K562 (cell line): Measurements from ENCODE around the gene CD300A. TPM values are rescaled to one million over a fixed set of nuclear protein-coding genes. Genes with fewer than 3 reads are reported as not detected.

Source experiments
- CBX2 ChIP-seq: fragments of 200-600 bp; sonication (generic); IDR thresholded peaks from one replicate; pipeline ENCODE4 v1.6.1; 2012; ENCODE audit warnings: mild to moderate bottlenecking, low read length, inconsistent platforms; ENCODE audit not compliant: insufficient read depth, poor library complexity, severe bottlenecking
- CREB1 ChIP-seq, 2 experiments: sonication (generic) in 1 of 2; formaldehyde crosslinking in 1 of 2; IDR thresholded peaks; 2 replicates each; pipeline versions ENCODE4 v1.6.1 to v1.8.0; 2012 to 2022; ENCODE audit warnings: inconsistent platforms in 1 of 2, mild to moderate bottlenecking in 1 of 2, missing genetic modification reagents in 1 of 2, moderate library complexity in 1 of 2
- CTBP1 ChIP-seq: fragments of 450-650 bp; IDR thresholded peaks from 2 replicates; pipeline ENCODE4 v1.6.1; 2016; ENCODE audit warnings: borderline replicate concordance
- GABPA ChIP-seq: fragments of 200-800 bp; sonication (Bioruptor generic); conservative IDR thresholded peaks from 2 replicates; pipeline ENCODE4 v1.6.1; 2016; ENCODE audit warnings: low read depth, missing genetic modification characterization, missing compliant biosample characterization
- HDAC6 ChIP-seq: IDR thresholded peaks from 2 replicates; pipeline ENCODE4 v1.6.1; 2012; ENCODE audit warnings: low read depth, mild to moderate bottlenecking, control low read depth, inconsistent platforms, low read length, moderate library complexity
- LCOR ChIP-seq: sonication (generic); formaldehyde crosslinking; IDR thresholded peaks from 2 replicates; pipeline ENCODE4 v1.8.0; 2022; ENCODE audit warnings: mild to moderate bottlenecking, missing genetic modification reagents
- MAZ ChIP-seq, 2 experiments: fragments of 450-650 bp in 1 of 2; sonication (generic) in 1 of 2; formaldehyde crosslinking; IDR thresholded peaks in 1 of 2; conservative IDR thresholded peaks in 1 of 2; 2 replicates each; pipeline versions ENCODE4 v1.4.0 to v1.5.0; 2020; ENCODE audit warnings: mild to moderate bottlenecking in 1 of 2, missing genetic modification reagents in 1 of 2
- MTA1 ChIP-seq: fragments of 450-650 bp; IDR thresholded peaks from 2 replicates; pipeline ENCODE4 v1.6.1; 2017; ENCODE audit warnings: borderline replicate concordance
- NFIC ChIP-seq: fragments of 450-650 bp; IDR thresholded peaks from 2 replicates; pipeline ENCODE4 v1.6.1; 2017; ENCODE audit warnings: mild to moderate bottlenecking, inconsistent platforms
- NR2C2 ChIP-seq, 2 experiments: fragments of 200-800 bp in 1 of 2; sonication (Bioruptor generic) in 1 of 2; sonication (generic) in 1 of 2; formaldehyde crosslinking in 1 of 2; IDR thresholded peaks; 2 replicates each; pipeline versions ENCODE4 v1.6.1 to v1.8.0; 2016 to 2022; ENCODE audit warnings: mild to moderate bottlenecking in 1 of 2, missing compliant biosample characterization in 1 of 2, missing genetic modification characterization in 1 of 2, missing genetic modification reagents in 1 of 2
- RBBP5 ChIP-seq: fragments of 200-600 bp; sonication (generic); IDR thresholded peaks from 2 replicates; pipeline ENCODE4 v1.6.1; 2012; ENCODE audit warnings: borderline replicate concordance, mild to moderate bottlenecking, low read length, control low read depth, inconsistent platforms; ENCODE audit not compliant: insufficient read depth, poor library complexity, severe bottlenecking
- RBFOX2 ChIP-seq: fragments of 200-400 bp; formaldehyde crosslinking; IDR thresholded peaks from 2 replicates; pipeline ENCODE4 v1.6.1; 2017; ENCODE audit warnings: low read depth, mild to moderate bottlenecking, low read length, moderate library complexity
- RCOR1 ChIP-seq, 2 experiments: IDR thresholded peaks; 2 replicates each; pipeline ENCODE4 v1.6.1; 2012; ENCODE audit warnings: low read depth in 2 of 2, low read length in 2 of 2, borderline replicate concordance in 1 of 2, improper control_type of control experiment in 1 of 2
- ZKSCAN8 ChIP-seq: fragments of 200-800 bp; sonication (Bioruptor generic); IDR thresholded peaks from 2 replicates; pipeline ENCODE4 v1.6.1; 2016; ENCODE audit warnings: missing genetic modification characterization, missing compliant biosample characterization
- ZNF212 ChIP-seq: fragments of 450-650 bp; formaldehyde crosslinking; IDR thresholded peaks from 2 replicates; pipeline ENCODE4 v1.4.0; 2020; ENCODE audit warnings: mild to moderate bottlenecking
- ZNF609 ChIP-seq: sonication (generic); formaldehyde crosslinking; IDR thresholded peaks from 2 replicates; pipeline ENCODE4 v1.8.1; 2023; ENCODE audit warnings: missing genetic modification reagents, mild to moderate bottlenecking, borderline replicate concordance
- ZNF695 ChIP-seq: fragments of 450-650 bp; formaldehyde crosslinking; IDR thresholded peaks from 2 replicates; pipeline ENCODE4 v1.4.0; 2020; ENCODE audit warnings: mild to moderate bottlenecking, moderate library complexity
- polyA plus RNA-seq, 8 experiments: library from polyadenylated mRNA; depleted of rRNA in 4 of 8; stranded (reverse) in 5 of 8; unstranded in 3 of 8; fragments of >200 nt; fragmentation: Nextera tagmentation in 2 of 8; fragmentation: Illumina TruSeq in 1 of 8; extraction: Ambion mirVana in 2 of 8; extraction: Trizol in 1 of 8; gene quantifications; 2 replicates each; pipeline versions ENCODE4 v1.2.1 to v1.2.3, GENCODE V29; 2011 to 2014; ENCODE audit warnings: inconsistent platforms in 1 of 8, missing spikeins in 1 of 8
- total RNA-seq, 7 experiments: library from RNA; depleted of rRNA in 6 of 7; stranded (reverse); fragments of >200 nt in 6 of 7; fragmentation: Illumina TruSeq in 2 of 7; extraction: Trizol in 2 of 7; gene quantifications; 2 replicates each; pipeline versions ENCODE4 v1.2.1 to v1.2.3, GENCODE V29; 2011 to 2021; ENCODE audit warnings: low replicate concordance in 1 of 7
- TF ChIP-seq, protein P1 (sequence below), 2 experiments: fragments of 450-650 bp; conservative IDR thresholded peaks; 2 replicates each; pipeline ENCODE4 v1.6.1; 2017; ENCODE audit warnings: mild to moderate bottlenecking in 2 of 2, moderate library complexity in 2 of 2
- TF ChIP-seq, protein P2 (sequence below): sonication (generic); formaldehyde crosslinking; IDR thresholded peaks from 2 replicates; pipeline ENCODE4 v1.9.0; 2022; ENCODE audit warnings: mild to moderate bottlenecking, missing genetic modification reagents

CD300A gene
- total and polyA plus RNA-seq, 9 of the 15 experiments (the other 6 are each of a cell fraction or from before 2014, with no cell fraction given): 0.21 to 1.7 (median 0.41) TPM; not detected in 1

GRCh38 chr17:74431568-74432423, 34.6 kb upstream of the CD300A start, which contains the start of gene GPRC5C (continued):
- TF ChIP-seq ZNF609 (CRISPR knock-in tag) (no peak), CBX2 (no peak), ZKSCAN8 (no peak), NR2C2 (CRISPR knock-in tag; IDR thresholded peaks at IDR 0.05) (no peak), NR2C2 (tag; IDR thresholded peaks at IDR 0.05) (no peak), ZNF695 (CRISPR knock-in tag) (no peak), LCOR (CRISPR knock-in tag) (no peak), RBBP5 (peak; percentile 51), NFIC (no peak), RCOR1 (IDR thresholded peaks at IDR 0.05; ENCODE audit: borderline replicate concordance in 1 of 2, low read depth in 2 of 2, low read length in 2 of 2) (no peak), MTA1 (no peak), RBFOX2 (peak; percentile 17; the same call in 1 of the 2 replicates), ZNF212 (no peak), GABPA (no peak), HDAC6 (no peak), CTBP1 (peak; percentile 31; the same call in 1 of the 2 replicates), MAZ (CRISPR knock-in tag; conservative IDR thresholded peaks at IDR 0.05 in 1 of 2, IDR thresholded peaks at IDR 0.05 in 1 of 2) (peak in 1 of 2 experiments; percentile 80; a peak in 2 of 4 replicates), CREB1 (IDR thresholded peaks at IDR 0.05) (no peak), CREB1 (CRISPR knock-in tag; IDR thresholded peaks at IDR 0.05) (peak; percentile 54; the same call in 1 of the 2 replicates)
- TF ChIP-seq, protein P1, sequence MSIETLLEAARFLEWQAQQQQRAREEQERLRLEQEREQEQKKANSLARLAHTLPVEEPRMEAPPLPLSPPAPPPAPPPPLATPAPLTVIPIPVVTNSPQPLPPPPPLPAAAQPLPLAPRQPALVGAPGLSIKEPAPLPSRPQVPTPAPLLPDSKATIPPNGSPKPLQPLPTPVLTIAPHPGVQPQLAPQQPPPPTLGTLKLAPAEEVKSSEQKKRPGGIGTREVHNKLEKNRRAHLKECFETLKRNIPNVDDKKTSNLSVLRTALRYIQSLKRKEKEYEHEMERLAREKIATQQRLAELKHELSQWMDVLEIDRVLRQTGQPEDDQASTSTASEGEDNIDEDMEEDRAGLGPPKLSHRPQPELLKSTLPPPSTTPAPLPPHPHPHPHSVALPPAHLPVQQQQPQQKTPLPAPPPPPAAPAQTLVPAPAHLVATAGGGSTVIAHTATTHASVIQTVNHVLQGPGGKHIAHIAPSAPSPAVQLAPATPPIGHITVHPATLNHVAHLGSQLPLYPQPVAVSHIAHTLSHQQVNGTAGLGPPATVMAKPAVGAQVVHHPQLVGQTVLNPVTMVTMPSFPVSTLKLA (conservative IDR thresholded peaks at IDR 0.05): peak; percentile 50 to 71; a peak in 3 of 4 replicates
- TF ChIP-seq, protein P2, sequence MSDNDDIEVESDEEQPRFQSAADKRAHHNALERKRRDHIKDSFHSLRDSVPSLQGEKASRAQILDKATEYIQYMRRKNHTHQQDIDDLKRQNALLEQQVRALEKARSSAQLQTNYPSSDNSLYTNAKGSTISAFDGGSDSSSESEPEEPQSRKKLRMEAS (CRISPR knock-in tag): peak; percentile 64
